BE2C (cell line): ENCODE data around the gene DBF4.
"Not testable (repeated sequence)": the region's sequence is repeated elsewhere in the genome, so short reads cannot be mapped to it uniquely, and the experiment has no call there.

Experiments
- DNase-seq: peaks from one replicate; pipeline ENCODE4 v3.0.0-alpha.2; 2020
- H3K27me3 ChIP-seq: fragments of 250-450 bp; sonication (Bioruptor Pico); 2 replicates; pipeline ENCODE4 v1.5.1; 2020; ENCODE audit warnings: mild to moderate bottlenecking
- H3K36me3 ChIP-seq: fragments of 250-450 bp; sonication (Bioruptor Pico); 2 replicates; pipeline ENCODE4 v1.5.1; 2020; ENCODE audit warnings: mild to moderate bottlenecking
- H3K4me1 ChIP-seq: fragments of 250-450 bp; sonication (Bioruptor Pico); 2 replicates; pipeline ENCODE4 v1.5.1; 2020
- H3K4me3 ChIP-seq: 2 replicates; pipeline ENCODE4 v1.5.1; 2011; ENCODE audit warnings: low read depth, low read length
- H3K9me3 ChIP-seq: fragments of 250-450 bp; sonication (Bioruptor Pico); 2 replicates; pipeline ENCODE4 v1.5.1; 2020
- CTCF ChIP-seq: IDR thresholded peaks from 2 replicates; pipeline ENCODE4 v1.5.1; 2012; ENCODE audit warnings: mild to moderate bottlenecking, low read depth, low read length

Gene DBF4

GRCh38 chr7:87870471-87870870 lies 5.8 kb upstream of the DBF4 start:
- no peaks in the 10 kb centered on the region for H3K4me1 ChIP-seq
- H3K4me3 ChIP-seq = no peak overlapping the region
- H3K36me3 ChIP-seq = no peaks in the 10 kb centered on the region
- H3K9me3 ChIP-seq = no peaks in the 10 kb centered on the region
- H3K27me3 ChIP-seq = no peaks in the 10 kb centered on the region
- DNase-seq = no peak
- no peak for TF ChIP-seq CTCF

- H3K27me3 ChIP-seq = no peaks in the 10 kb centered on the region
- no peak overlapping the region for H3K4me3 ChIP-seq
- H3K4me1 ChIP-seq = no peaks in the 10 kb centered on the region
- TF ChIP-seq CTCF = no peak
- DNase-seq = no peak
- no peaks in the 10 kb centered on the region for H3K36me3 ChIP-seq
- no peaks in the 10 kb centered on the region for H3K9me3 ChIP-seq
These were observed 3.9 kb upstream of the DBF4 start for GRCh38 chr7:87872346-87872745.

GRCh38 chr7:87873328-87873727 lies 3.0 kb upstream of the DBF4 start:
- not testable (repeated sequence) for H3K9me3 ChIP-seq, DNase-seq, H3K4me3 ChIP-seq, H3K36me3 ChIP-seq, H3K27me3 ChIP-seq, H3K4me1 ChIP-seq

GRCh38 chr7:87874066-87874465 lies 2.2 kb upstream of the DBF4 start:
- Histone ChIP-seq H3K9me3 (no peaks in the 10 kb centered on the region), H3K27me3 (no peaks in the 10 kb centered on the region), H3K4me3 (no peak overlapping the region), H3K36me3 (no peaks in the 10 kb centered on the region; the same call in 1 of the 2 replicates), H3K4me1 (no peaks in the 10 kb centered on the region)
- TF ChIP-seq CTCF = no peak
- no peak for DNase-seq

- Histone ChIP-seq H3K27me3 (no peaks in the 10 kb centered on the region), H3K4me1 (no peaks in the 10 kb centered on the region)
These were observed 898 bp upstream of the DBF4 start for GRCh38 chr7:87875151-87876039.

GRCh38 chr7:87876869-87877234 lies 559 bp downstream of the DBF4 start:
- H3K4me1 ChIP-seq = no peaks in the 10 kb centered on the region
- peak; percentile 46 for DNase-seq
- no peak for TF ChIP-seq CTCF

More at GRCh38 chr7:87875151-87876039, 898 bp upstream of the DBF4 start:
- Histone ChIP-seq H3K4me3 (peak overlapping the region; percentile 89), H3K36me3 (peaks cover 5% of the 10 kb centered on the region), H3K9me3 (no peaks in the 10 kb centered on the region)
- TF ChIP-seq CTCF = no peak
- DNase-seq = no peak

More at GRCh38 chr7:87876869-87877234, 559 bp downstream of the DBF4 start:
- peaks cover 12% of the 10 kb centered on the region for H3K36me3 ChIP-seq
- H3K9me3 ChIP-seq = no peaks in the 10 kb centered on the region
- H3K4me3 ChIP-seq = peak overlapping the region; percentile 89
- no peaks in the 10 kb centered on the region for H3K27me3 ChIP-seq
